D721Med (cell line): ENCODE results near the gene BAIAP3.

Experiments used
- DNase-seq: peaks from one replicate; pipeline ENCODE4 v3.0.0; 2011; ENCODE audit warnings: low spot score; ENCODE audit not compliant: insufficient read length
- FAIRE-seq: peaks from 2 replicates; lab custom pipeline; 2011; peaks lifted over from hg19 to GRCh38; lab: Jason Lieb, UNC
- TF ChIP-seq, protein P1 (sequence below): IDR thresholded peaks from 2 replicates; pipeline ENCODE4 v1.5.1; 2012; ENCODE audit warnings: mild to moderate bottlenecking, control low read depth; ENCODE audit not compliant: insufficient read depth; ENCODE audit errors: missing control alignments

Gene BAIAP3

DNA sequence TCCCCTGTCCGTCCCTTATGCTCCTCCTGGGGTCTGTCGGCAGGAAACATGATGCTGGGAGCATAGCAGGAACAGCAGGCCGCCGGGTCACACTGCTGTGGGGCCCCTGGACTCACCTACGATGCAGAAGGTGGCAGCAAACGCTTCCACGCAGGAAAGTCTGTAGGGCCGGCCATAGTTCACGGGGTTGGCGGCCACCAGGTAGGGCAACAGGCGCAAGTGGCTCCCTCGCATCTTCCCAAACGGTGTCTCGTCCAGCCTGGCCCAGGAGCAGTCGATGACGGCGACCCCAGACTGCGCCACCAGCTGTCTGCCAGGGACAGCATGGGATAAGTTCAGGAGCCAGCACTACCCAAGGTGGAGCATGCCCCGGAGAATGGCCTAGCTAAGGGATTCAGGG, 17.2 kb downstream of the BAIAP3 start:
- DNase-seq (no peak), FAIRE-seq (no peak)
- TF ChIP-seq, protein P1, sequence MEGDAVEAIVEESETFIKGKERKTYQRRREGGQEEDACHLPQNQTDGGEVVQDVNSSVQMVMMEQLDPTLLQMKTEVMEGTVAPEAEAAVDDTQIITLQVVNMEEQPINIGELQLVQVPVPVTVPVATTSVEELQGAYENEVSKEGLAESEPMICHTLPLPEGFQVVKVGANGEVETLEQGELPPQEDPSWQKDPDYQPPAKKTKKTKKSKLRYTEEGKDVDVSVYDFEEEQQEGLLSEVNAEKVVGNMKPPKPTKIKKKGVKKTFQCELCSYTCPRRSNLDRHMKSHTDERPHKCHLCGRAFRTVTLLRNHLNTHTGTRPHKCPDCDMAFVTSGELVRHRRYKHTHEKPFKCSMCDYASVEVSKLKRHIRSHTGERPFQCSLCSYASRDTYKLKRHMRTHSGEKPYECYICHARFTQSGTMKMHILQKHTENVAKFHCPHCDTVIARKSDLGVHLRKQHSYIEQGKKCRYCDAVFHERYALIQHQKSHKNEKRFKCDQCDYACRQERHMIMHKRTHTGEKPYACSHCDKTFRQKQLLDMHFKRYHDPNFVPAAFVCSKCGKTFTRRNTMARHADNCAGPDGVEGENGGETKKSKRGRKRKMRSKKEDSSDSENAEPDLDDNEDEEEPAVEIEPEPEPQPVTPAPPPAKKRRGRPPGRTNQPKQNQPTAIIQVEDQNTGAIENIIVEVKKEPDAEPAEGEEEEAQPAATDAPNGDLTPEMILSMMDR: no peak

DNA sequence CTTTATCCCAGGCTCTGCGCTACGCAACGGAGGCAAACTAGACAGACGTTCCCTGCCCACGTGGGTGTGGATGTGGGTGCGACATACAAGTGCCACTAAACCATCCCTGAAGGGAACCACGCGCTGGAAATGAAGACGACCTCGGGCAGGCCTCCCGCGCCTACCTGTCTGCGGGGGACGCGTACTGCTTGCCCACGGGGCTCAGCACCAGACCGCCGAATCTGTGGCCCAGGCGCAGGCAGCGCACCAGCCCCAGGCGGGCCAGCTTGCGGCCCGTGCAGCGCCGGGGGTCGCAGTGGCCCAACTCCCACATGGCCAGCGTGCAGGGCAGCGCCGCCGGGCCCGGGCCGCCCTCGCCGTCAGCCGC, 17.8 kb downstream of the BAIAP3 start:
- no peak for FAIRE-seq
- TF ChIP-seq, protein P1: no peak

DNA sequence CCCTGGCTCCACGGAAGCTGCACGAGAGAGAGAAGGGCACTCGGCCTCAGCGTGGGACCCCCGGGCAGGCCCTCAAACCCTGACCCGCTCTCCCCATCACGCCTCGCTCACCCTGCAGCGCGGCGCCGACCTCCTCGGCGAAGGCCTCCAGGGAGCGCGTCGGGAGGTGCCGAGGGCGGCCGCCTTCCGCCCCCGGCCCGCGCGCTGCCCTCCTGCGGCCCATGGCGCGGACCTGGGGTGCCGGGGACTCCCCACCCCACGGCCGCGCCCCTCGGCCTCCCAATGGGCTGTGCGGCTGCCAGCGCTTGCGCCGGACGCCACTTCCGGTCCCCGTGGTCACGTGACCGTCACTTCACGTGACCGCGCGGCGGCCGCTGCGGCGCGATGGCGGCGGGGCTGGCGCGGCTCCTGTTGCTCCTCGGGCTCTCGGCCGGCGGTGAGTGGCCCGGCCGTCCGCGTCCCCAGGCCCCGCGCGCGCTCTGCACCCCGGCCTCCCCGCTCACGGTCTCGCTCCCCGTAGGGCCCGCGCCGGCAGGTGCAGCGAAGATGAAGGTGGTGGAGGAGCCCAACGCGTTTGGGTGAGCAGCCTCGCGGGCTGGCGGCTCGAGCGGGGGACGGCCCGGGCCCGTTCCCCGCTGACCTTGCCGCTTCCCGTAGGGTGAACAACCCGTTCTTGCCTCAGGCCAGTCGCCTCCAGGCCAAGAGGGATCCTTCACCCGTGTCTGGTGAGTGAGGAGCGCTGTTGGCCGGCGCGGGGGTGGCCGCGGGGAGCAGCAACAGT, 18.3 kb downstream of the BAIAP3 start, which contains the start of the genes GNPTG and TSR3:
Gene GNPTG, plus strand, starts transcription at position 350 of the 781 bp plus-strand sequence. Its CDS starts 35 bp downstream, at position 385.
Gene TSR3, minus strand, starts transcription at position 297 of the 781 bp plus-strand sequence. Its CDS starts 74 bp downstream, at position 223.
- TF ChIP-seq, protein P1: no peak
- FAIRE-seq (no peak), DNase-seq (peak; percentile 87)

More for the DNA sequence above, 17.8 kb downstream of the BAIAP3 start:
- DNase-seq: no peak

DNA sequence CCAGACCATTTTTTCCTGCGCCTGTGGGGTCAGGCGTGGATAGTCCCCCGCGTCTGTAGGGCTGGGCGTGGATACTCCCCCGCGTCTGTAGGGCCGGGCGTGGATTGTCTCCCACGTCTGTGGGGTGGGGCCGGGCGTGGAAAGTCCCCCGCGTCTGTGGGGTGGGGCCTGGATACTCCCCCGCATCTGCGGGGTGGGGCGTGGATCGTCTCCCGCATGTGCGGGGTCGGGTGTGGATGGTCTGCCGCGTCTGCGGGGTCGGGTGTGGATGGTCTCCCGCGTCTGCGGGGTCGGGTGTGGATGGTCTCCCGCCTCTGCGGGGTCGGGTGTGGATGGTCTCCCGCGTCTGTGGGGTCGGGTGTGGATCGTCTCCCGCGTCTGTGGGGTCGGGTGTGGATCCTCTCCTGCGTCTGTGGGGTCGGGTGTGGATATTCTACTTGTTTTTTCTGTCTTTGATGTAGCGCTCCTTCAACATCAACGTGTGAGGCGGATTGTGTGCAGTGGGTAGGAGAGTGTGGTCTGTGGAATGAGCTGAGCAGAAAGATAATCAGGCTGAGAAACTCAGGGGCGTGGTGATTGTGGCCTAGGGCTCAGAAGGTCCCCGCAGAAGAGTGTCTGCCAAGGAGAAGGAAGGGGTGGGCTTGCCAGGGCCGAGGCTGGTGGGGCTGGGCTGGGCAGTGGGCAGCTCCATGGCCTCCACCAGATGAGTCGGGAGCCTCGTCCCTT, 21.5 kb downstream of the BAIAP3 start:
- TF ChIP-seq, protein P1: no peak
- no peak for DNase-seq
- FAIRE-seq: no peak

DNA sequence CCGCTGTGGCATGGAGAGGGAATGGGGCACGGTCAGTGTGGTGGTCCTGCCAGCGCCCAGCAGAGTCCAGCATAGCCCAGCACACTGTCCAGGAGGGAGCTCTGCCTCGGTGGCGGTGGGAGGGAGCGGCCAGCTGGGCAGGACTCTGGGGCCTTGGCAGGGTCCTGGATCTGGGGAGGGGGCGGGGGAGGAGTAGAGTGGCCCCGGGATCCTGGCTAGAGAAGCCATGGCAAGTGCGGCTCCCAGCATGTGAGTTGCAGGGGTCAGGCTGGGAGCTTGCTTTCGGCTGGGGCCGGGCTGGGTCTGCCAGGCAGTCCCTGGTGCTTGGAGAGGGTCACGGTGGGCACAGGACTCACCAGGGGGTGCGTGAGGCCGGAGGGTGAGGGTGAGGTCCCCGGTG, 22.1 kb downstream of the BAIAP3 start:
- DNase-seq (no peak), FAIRE-seq (no peak)
- TF ChIP-seq, protein P1: no peak

DNA sequence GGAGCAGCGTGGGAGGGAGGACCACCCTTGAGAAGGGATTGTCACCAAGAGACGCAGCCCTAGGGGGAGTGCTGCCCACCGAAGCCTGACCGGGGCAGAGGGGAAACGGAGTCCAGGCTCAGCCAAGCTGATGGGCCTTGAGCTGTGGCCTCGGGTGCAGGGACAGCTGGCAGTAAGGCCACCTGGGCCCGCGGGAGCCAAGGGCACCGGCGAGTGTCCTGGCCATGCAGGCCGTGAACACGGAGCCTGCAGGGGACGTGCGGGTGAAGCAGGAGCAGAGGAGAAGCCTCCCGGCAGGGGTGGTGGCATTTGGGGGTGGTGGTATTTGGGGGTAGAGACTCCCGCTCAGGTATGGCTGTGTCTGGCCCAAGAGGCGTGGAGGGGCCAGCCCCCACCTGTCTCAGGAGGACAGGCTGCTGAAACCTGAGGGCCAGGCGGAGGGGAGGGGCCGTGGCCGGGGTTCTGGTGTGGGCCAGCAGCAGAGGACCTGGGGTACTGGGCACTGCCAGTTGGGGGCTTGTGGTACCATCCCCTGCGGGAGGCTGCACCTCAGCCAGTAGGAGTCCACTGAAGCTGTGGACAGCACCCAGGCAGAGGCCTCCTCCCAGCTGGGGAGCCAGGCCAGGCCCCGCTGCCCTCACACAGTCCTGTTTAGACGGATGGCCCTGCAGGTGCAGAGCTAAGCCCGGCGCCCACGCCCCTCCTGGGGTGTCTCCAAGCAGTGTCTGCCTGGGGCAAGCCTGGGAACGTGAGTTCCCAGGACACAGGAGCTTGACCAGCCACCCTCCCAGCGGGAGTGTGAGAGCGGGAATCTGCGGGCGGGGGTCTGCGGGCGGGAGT, 22.8 kb downstream of the BAIAP3 start:
- DNase-seq (no peak), FAIRE-seq (no peak)
- TF ChIP-seq, protein P1: no peak
